HG02870 (cell line): ENCODE measurements around the gene STK31.
"Not testable (repeated sequence)": the region's sequence is repeated elsewhere in the genome, so short reads cannot be mapped to it uniquely, and the experiment has no call there.

Source experiments
- ATAC-seq: cut with Tn5 transposase; IDR thresholded peaks from one replicate; pipeline ENCODE4 v1.9.1; 2021; ENCODE audit warnings: mild to moderate bottlenecking, moderate library complexity; ENCODE audit not compliant: unreplicated experiment

STK31 gene, protein sequence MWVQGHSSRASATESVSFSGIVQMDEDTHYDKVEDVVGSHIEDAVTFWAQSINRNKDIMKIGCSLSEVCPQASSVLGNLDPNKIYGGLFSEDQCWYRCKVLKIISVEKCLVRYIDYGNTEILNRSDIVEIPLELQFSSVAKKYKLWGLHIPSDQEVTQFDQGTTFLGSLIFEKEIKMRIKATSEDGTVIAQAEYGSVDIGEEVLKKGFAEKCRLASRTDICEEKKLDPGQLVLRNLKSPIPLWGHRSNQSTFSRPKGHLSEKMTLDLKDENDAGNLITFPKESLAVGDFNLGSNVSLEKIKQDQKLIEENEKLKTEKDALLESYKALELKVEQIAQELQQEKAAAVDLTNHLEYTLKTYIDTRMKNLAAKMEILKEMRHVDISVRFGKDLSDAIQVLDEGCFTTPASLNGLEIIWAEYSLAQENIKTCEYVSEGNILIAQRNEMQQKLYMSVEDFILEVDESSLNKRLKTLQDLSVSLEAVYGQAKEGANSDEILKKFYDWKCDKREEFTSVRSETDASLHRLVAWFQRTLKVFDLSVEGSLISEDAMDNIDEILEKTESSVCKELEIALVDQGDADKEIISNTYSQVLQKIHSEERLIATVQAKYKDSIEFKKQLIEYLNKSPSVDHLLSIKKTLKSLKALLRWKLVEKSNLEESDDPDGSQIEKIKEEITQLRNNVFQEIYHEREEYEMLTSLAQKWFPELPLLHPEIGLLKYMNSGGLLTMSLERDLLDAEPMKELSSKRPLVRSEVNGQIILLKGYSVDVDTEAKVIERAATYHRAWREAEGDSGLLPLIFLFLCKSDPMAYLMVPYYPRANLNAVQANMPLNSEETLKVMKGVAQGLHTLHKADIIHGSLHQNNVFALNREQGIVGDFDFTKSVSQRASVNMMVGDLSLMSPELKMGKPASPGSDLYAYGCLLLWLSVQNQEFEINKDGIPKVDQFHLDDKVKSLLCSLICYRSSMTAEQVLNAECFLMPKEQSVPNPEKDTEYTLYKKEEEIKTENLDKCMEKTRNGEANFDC

DNA sequence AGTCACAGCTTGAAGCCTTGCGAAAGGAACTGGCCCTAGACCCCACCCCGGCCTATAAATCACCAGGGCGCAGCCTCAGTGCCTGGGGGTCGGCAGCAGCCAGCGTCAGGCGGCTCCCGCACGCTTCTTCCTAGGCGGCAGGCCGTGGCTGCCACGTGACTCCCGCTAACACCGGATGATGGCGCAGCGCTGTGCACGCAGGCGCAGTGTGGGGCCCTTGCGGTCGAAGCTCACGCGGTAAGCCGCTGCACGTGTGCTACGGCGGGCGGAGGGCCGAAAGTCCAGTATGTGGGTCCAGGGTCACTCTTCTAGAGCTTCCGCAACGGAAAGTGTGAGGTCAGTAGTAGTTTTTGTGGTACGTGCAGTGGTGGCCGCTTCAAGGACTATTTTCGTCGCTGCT is at the start of gene STK31:
Gene STK31 (plus strand): TSS at position 220 of the 400 bp plus-strand sequence. CDS start 67 bp downstream, at position 287.
- no peak for ATAC-seq

DNA sequence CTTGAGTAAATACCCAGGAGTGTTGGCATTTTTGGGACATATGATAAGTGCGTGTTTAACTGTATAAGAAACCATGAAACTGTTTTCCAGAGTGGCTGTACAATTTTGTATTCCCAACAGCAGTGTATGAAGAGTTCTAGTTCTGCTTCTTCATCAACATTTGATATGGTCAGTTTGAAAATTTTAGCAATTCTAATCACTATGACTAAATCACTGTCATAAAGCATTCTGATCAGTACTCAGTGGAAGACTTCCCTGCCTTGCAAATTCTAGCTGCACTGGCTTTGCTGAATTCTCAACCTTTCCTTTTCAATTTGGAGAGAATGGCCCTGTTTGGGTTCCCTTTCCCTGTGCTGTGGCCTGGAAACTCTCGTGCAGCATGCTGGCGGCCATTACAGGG is 48.6 kb upstream of the STK31 start:
- no peak for ATAC-seq

DNA sequence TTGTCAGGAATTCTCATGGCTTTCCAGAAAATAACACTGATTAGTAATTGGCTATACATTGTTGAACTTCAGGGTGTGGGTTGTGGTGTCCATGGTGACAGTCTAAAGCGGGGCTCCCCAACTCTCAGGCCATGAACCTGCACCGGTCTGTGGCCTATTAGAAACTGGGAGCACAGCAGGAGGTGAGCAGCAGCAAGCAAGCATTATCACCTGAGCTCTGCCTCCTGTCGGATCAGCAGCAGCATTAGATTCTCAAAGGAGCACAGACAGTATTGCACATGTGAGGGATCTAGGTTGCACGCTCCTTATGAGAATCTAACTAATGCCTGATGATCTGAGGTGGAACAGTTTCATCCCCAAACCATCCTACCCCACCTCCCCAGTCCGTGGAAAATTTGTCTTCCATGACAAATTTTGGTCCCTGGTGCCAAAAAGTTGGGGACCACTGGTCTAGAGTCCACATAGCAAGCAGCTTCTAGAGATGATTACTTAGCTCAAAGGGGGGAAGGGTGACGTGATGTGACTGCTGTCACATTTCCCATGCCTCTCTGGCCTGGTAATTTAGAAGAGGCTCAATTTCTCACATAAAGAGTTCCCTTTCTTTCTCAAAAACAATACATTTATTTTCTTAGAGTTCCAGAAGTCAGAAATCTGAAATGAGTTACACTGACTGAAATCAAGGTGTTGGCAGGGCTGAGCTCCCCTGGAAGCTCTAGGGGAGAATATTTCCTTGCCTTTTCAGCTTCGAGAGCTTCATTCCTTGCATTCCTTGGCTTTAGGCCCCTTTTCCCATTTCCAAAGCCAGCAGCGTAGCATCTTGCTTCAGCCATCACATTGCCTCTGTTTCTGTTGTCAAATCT is 47.7 kb upstream of the STK31 start:
- ATAC-seq, result no peak

DNA sequence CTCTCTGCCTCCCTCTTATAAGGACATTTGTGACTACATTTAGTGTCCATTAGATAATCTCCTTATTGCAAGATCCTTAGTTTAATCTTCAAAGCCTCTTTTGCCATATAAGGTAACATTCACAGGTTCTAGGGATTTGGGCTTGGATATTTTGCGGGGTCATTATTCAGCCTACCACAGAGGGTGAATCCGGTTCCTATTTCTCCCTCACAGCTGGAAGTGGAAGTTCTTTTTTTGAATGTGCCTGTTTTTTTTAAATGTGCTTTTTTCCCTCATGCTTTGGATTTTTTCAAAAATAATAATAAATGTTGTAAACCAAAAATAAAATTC is 47.1 kb upstream of the STK31 start:
- no peak for ATAC-seq

DNA sequence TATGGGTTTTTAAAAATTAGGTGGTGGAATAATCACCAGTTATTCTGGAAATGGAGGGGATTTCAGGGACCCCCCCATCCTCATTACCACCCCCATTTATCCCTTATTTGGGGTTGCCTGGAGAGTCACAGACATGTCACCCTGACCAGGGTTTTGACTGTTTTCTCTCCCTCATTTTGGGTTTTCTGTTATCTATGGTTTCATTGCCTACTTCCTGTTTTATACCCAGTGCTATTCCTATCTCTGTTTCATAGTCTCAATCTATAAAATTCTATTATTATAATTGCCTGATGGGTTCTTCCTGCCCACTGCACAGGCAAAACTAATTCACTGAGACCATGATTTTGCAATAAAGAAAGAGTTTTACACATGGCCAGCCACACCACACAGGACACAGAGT is 45.9 kb upstream of the STK31 start:
- no peak for ATAC-seq

DNA sequence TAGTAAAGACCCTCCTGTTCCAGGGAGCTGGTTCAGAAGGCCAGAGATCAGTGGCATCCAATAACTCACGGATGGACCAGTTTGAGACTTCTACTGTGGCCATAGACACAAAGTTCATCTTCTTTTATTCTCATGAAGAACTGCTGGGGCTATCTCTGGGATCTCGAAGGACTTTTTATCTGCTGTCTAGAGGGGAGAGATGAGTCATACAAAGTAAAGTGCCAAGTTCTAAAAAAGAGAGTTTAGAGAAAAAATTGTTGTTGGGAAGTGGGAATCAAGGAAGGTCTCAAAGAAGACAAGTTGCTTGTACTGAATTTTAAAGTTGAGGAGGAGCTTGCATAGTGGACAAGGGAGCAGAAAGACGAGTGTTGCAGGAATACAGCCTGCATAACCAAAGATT is 38.0 kb upstream of the STK31 start:
- no peak for ATAC-seq

DNA sequence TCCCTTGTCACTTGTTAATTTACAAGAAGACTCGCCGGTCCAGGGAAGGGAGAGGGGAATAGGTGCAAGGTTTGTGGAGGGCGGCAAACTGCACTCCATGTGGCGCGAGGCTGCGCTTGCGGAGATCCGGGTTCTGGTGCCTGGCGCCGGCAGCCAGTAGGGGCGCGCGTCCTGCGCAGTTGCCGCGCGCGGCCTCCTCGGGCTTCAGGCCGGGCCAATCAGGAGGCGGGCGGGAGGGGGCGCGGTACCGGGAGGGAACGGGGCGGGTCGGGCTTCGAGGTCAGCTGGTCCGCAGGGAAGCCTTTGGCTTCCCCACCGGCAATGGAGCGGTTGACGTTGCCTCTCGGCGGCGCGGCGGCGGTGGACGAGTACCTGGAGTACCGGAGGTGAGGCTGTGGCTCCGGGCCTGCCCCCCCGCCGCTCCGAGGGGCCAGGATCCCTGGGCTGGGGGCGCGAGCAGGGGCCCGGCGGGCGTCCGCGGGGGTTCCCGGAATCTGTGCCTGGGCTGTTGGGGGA is 30.1 kb upstream of the STK31 start, which contains the start of gene FAM221A:
Gene FAM221A (plus strand): TSS at position 302 of the 516 bp plus-strand sequence. CDS start 20 bp downstream, at position 322.
- peak; percentile 94 for ATAC-seq

DNA sequence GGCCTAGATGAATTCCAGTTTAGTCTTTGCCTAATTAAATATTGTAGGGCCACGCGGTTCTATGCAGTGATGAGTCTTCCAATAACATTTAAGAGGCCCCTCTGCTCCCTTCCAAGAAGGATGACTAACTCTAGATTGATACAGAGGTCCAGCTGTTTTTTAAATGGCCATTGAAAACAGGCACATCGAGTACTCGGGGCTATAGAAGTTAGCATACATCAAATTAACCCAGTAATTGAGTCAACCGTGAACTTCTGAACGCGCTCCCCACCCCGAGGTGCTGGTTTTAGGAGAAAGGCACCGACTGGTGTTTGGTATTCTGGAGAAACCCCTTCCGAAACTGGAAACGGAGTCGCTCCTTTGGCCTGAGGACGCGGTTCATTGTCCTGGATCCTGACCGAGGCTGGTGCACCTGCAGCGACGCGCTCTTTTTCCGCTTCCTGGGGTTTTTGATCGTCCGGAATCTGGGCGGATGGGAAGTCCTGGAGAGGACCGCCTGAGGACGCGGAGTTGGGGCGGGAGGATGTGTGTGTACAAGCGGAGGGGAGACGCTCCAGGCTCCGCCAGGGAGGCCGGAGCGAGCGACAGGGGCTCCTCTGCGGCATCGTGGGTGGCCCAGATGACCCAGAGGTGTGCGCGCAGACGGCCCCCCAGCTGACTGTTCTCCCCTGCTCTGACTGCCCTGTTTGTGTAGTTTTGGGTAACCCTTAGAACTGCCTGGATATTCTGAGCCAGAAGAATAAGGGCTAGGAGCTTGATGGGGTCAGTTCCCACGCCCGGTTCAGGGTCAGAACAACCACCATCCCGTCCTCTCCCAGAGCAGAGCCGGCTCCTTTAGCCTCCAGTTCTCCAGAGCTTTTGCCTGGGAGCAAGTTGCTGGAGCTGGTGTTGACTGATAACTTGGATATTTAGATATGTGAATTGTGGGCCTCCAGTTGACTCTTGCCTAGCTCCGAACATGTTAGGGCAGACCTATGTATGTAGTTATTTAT is 29.3 kb upstream of the STK31 start:
- peak; percentile 4 for ATAC-seq

DNA sequence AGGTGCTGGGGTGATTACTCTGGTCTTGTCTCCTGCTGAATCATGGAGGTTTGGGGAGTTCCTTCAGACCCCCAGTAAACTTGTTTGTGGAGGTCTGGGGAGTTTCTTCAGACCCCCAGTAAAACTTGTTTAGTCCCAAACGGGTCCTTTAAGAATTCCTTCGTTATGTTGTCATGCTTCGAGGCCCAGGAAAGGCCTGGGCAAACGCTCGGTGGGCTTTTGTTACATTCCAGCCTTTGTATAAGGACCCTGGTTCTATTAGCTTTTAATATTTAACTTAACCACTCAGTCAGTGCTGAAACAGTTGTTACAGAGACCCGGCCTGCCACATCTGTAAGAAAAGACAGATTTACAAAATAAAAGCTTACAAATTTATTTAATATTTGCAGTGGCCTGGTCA is 26.0 kb upstream of the STK31 start:
- not testable (repeated sequence) for ATAC-seq

DNA sequence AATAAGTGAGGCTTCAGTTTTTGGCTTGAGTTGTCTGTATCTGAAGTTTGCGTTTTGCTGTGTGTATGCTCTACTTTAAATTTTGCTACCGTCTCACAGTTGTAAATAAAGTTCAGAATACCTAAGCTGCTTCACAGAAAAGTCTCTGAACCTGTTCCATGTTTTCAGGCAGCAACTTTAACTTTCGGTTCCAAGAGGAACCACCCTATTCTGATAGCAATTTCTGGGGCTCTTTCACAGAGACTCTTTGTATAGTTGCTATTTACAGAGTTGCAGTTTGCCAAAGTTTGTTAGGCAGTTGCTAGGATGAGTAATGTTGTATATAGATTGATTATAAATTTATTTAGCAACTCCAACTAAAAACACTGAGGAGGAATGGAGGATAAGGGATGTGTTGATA is 24.3 kb upstream of the STK31 start:
- ATAC-seq, result no peak

DNA sequence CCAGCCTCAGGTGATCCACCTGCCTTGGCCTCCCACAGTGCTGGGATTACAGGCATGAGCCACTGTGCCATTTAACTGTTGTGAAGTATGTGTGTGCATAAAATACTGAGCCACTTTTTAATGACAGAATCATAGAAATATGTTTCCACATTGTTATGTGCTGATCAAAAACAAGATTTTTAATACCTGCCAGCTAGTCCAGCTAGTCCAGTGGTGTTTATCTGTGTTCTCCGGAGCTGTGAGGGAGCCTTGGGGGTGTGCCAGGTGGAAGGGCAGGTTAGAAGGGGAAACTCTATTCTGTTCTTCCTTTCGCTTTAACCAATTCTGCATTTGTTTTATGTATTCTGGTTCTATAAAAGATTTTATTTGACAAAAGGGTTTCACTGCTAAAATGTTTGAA is 23.0 kb upstream of the STK31 start:
- ATAC-seq, result no peak

DNA sequence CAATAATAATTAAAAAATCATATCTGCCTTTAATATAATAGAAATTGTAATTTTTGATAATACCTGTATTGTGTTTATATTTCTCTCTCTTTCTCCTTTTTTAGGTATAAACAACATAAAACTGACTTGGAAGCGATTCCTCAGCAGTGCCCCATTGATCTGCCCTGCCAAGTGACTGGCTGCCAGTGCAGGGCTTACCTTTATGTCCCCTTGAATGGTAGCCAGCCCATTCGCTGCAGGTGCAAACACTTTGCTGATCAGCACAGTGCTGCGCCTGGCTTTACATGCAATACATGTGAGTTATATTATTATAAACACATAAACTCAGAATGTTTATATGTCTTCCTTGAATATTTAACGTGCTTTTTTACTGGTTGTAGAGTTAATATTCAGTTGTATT is 20.9 kb upstream of the STK31 start:
- ATAC-seq, result no peak

DNA sequence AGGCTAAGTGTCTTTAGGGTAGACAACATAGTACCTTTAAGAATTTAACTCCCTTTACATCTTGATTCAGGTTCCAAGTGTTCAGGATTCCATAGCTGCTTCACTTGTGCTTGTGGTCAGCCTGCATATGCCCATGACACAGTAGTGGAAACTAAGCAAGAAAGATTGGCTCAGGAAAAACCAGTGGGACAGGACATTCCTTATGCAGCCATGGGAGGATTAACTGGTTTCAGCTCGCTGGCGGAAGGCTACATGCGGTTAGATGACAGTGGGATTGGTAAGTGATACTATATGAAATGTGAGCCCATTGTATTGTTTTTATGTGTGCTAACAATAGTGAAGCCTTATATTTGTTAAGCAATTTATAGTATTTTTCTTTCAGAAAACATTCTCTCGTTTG is 18.7 kb upstream of the STK31 start:
- no peak for ATAC-seq

DNA sequence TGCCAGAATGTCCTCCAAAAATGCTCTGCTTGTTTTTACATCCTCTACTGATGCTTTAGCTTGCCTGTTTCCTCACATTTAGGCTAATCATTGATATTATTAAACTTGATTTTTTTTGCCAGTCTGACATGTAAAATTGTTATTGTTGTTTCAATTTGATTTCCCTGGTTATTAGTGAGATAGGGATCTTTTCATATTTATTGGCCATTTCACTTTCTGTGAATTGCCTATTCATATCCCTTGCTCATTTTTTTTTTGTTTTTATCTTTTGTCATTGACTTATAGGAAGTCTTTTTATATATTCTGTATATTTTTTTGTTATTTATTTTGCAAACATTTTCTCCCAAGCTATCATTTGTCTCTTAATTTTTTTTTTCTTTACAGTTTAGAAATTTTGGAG is 16.8 kb upstream of the STK31 start:
- no peak for ATAC-seq

DNA sequence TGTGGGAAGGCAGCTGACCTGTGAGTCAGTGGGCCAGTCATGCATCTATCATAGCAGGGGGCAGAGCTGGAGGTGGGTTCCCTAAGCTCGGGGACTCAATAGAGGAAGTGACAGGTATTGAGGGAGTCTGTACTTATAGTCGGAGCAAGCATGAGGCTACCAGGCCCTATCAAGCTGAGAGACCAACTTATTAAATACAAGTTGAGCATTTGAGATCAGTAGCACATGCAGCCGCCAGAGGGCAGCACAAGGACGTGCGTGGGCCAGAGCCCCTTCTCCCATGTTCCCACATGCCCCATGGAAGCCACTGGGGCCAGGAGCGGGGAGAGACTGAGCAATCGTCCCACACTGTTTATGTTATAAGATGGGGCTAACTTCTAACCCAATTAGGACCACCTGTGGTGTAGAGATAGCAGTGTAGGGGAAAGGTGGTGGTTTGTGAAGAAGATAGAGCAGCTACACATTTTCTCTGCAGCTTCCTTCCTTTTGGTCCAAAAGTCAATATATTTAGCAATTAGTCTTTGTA is 13.0 kb upstream of the STK31 start:
- no peak for ATAC-seq

DNA sequence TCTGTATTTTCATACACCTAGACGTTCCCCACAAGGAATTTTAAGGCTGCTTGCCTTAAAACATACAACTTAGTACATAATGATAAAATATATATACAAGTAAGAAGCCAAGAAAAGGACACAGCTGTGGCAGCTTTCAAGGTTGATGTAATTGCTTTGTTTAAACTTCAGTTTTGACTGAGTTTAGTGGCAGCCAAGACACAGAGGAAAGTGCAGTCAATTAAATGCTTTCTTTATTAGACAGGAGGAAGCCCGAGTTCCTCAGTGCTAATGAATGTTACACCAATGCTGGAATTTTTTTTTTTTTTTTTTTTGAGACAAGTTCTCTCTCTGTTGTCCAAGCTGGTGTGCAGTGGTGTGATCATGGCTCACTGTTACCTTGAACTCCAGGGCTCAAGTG is 11.2 kb upstream of the STK31 start:
- no peak for ATAC-seq

DNA sequence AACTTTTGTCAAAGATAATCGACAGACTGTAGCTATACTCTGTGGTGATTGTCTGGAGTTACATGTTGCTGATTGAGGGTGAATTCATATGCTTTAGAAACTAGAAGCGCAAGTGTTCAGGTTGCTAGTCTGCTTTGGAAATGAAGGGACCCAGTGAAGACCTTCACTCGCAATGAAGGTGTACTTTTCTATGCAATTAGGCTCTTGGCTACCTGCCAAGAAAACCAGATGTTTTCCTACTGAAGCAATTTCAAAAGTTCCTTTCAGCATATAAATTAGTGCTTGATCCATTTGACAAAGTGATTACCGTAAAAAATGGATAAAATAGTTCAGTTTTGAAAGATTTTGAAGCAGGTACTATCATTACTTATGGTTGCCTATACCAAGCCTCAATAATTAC is 10.0 kb upstream of the STK31 start:
- no peak for ATAC-seq

DNA sequence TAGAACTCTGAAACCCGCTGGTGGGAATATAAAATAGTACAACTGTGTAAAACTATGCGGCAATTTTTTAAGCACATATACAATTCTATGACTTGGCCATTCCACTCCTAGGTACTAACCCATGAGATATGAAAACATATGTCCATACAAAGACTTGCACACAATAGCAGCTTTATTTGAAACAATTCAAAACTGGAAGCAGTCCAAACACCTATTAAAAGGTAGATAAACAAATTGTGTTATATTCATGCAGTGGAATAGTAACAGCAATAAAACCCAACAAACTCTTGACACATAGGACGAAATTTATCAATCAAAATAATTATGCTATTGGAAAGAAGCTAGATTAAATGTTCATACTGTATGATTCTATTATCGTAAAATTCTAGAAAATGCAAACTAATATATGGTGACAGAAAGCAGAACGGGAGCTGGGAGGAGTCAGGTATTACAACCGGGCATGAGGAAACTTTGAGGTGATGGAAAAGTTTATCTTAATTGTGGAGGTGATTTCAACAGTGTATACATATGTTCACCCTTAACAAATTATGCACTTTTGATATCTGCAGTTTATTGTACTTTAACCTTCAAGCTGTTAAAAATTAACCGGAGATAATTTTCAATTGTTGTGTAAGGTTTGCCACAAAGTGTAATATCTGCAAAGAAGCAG is 803 bp upstream of the STK31 start:
- ATAC-seq, result no peak
